SHP77 treated with DMSO at 0.1 percent for 48 hours (cell line): ENCODE results near the gene CARS1.

Experiments
- DNase-seq: peaks from one replicate; lab custom pipeline; 2025; lab: John Stamatoyannopoulos, UW

CARS1 gene

DNA sequence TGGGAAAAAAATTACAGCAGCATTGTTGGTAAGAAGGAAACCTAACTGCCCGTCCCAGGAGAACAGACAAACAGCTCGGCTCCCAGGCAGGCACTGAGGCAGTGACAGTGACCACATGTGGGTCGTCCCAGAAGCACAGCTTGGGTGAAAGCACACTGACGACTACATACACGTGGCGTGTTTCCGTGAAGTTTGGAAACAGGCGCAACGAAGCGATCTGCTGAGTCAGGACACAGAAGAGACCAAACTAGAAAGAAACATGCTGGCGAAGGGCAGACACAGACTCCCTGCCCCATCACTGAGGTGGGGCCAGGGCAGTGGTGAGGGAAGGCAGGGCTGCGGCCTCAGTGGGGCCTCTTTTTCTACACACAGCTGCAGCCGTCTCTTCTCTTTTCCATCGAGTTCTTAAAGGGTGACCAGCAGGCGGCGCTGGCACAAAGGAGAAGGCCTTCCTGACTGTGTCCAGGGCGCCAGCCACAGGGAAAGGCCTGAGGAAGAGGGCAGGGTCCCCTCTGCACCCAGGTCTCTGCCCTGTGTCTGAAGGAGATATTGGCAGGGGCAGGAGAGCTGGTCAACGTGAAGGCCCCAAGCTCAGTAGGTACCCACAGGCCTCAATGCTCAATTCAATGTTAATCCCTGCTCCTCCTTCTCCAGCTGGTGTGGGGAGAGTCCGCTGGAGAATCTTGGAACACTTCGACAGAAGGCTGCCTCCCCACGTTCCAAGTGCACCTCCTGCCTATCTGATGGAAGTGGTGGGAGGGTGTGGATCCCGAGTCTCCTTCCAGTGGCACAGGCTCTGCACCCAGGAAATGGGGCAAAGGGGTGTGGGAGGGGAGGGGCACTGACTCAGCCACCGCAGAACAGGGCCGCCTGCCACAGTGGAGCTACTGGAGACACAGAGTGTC, 19.9 kb downstream of the CARS1 start:
- DNase-seq: no peak

DNA sequence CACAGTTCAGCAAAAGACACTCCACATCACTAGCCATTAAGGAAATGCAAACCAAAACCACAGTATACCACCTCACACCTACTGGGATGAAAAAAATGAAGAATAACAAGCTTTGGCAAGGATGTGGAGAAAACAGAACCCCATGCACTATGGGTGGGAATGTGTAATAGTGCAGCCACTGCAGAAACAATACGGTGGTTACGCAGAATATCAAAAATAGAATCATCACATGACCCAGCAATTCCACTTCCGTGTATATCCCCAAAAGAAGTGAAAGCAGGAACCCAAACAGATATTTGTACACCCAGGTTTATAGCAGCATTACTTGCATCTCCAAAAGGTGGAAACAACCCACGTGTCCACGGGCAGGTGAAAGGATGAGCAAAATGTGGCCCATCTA, 20.8 kb downstream of the CARS1 start:
- DNase-seq: no peak

DNA sequence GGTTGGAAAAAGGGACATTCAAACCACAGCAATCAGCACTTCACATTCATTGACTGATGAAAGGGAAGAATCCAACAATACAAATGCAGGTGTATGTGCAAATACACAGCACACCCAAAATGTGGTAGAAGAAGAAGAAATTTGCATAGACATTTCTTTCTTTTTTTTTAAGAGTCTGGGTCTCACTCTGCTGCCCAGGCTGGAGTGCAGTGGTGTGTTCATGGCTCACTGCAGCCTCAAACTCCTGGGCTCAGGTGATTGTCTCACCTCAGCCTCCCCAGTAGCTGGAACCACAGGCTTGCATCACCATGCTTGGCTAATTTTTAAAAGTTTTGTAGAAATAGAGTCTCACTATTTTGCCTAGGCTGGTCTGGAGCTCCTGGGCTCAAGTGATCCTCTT, 21.9 kb downstream of the CARS1 start:
- no peak for DNase-seq

DNA sequence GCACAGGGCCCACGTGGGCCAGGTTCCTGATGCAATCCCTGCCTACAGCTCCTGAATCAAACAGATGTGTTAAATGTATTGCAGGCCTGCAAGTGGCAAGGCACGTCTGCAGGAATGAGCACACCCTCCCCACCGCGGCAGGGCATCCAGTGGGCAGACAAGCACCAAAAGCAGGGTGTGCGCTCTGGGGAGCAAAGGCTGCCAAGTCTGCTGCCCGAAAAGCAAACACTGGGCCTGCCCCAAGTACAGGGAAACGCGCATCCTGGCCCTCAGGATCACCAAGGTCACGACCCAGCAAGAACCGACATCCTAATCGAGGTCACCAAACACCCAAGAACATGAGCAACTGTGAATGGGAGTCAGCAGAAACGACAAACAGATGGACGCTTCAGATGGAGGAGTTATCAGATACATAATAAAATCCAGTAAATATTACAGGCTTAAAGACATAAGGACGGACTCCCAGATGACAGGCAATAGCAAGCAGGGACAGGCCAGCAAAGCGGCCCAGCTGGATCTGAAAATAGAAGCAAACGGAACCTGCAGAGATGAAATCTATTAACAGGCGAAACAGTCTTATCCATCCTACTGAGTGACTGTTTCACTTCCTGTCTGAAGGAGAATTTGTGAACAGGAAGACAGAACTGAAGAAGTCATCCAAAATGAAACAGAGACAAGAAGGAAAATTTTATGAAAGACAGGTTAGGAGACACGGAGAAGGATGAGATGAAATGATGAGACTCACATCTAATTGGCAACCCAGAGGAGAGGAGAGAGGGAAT, 26.7 kb downstream of the CARS1 start:
- DNase-seq: no peak

DNA sequence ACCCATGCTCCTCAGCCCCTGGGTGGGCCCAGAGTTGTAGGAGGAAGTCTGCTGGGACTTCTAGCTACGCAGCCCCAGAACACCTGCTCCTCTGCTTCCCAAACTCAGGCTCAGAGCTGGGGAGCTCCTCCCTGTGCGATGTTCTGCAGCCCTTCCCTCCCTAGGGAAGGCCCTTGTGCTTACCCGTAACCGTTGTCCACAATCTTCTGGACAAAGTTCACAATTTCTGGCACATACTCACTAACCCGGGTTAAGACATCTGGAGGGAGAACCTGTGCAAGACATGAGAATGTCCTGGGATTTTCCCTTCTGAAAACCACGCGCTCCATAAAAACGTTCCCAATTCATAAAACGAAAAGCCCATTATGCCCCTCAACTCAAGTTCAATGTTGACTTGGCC, 28.4 kb downstream of the CARS1 start:
- DNase-seq: no peak

DNA sequence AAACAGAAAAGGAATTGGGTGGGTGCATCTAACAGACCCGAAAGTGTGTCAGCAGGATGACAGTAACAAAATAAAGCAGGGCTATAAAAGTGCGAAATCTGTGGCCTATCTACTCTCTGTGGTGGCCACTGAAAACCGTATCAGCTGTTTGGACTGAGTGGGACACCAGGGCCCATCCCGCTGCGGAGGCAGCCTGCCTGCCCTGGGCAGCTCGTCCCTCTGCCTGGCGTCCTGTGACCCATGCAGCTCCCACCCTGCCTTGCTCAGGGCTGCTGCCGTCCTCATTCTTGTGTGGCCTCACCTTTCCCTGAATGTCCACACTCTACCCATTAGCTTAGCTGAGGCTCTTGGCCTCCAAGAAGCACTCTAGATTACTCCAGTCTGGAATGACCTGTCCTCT, 30.4 kb downstream of the CARS1 start:
- DNase-seq: no peak

DNA sequence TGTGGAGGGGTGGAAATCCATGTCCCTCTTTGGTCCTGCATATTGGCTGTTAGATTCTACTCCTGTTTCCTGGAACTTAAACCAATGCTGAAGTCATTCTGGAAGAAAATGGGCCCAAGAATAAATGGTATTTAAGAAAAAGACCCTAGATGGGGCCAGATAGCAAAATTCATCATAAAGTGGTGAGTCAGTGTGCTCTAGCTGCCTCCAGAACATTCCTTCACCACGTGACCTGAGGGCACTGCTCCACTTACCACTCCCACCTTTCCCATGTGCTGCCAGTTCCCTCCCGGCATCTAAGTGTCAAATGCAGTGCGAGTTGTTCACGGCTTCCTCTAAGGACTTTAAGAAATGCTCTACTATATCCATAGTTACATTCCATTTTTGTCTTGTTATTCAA, 34.2 kb downstream of the CARS1 start:
- no peak for DNase-seq

DNA sequence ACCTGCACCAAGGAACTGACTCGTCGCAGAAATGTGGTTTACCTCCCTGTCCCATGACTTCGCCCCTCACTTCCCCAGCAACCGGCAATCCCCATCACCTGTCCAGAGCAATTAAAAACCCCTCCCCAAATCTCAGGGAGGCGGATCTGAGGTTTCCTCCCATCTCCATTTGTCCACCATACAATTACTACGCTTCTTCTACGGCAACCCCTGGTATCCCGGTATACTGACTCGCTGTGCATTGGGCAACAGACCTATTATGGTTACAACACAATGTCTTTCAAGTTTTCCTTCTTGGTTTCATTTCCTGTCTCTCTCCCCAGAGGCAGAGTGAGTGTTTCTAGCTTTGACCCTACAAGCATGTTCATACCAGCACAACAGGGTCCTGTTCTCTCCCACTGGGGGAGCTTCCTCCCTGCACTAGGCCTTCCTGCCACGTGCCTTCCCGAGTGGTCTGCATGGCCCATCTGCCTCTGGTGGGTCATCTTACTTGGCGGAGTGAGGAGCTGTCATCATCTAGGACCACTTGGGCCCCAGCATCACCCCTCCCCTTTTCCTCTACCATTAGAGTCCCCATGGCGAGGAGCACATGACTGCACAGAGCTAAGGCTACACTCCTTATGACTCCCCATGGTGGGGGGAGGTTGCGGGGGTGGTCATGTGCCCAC, 34.8 kb downstream of the CARS1 start:
- no peak for DNase-seq

DNA sequence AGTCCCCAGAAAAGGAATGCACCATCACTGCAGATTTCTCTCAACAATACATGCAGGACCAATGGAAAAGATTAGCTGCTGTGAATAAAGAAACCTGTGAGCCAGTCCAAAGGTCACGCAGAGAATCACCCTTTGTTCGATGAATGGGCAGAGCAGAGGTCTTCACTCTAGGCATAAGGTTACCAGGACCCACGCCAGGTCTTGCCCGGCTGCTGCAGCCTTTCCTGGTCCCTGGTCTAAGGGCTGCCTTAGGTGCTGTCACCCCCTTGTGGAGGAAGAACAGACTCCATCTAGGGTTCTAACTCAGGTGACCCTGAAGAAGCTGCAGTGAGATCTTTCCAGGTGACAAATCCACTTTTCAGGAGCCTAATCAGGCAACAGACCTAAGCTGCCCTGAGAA, 36.1 kb downstream of the CARS1 start:
- no peak for DNase-seq

DNA sequence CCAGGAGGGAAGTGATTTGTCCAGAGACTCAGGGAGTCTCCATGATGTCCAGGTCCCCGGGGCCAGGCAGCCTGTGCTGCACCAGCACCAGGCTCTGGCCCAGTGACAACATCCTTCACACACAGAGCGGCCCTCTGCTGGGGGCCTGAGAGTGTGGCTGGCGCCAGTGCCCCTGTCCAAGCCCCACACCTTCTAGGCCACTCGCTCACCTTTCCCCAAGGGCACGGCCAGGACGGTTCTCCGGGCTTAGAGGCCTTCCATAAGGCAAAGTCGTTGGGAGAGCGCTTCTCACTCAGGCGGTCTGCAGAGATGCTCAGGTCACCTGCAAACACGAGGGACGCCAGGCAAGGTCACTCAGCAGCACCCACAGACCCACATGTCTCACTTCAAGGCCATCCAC, 37.2 kb downstream of the CARS1 start:
- no peak for DNase-seq

DNA sequence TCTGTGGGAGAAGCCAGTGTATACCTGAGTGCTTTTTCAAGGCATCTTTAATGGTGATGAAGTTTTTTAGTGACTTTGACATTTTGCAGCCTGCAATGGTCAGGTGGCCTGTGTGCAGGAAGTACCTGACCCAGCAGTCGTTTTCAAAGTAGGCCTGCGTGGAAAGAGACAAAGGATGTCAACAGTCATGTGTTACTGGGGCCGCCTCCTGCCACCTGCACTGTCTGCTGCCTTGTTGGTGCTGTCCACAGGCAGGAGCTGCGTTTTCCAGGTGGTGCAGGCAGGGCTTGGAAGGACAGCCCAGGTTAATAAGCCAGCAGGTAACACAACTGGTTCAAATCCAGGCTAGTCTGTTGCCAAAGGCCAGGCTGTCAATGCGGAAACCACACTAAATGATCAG, 38.6 kb downstream of the CARS1 start:
- DNase-seq: no peak

DNA sequence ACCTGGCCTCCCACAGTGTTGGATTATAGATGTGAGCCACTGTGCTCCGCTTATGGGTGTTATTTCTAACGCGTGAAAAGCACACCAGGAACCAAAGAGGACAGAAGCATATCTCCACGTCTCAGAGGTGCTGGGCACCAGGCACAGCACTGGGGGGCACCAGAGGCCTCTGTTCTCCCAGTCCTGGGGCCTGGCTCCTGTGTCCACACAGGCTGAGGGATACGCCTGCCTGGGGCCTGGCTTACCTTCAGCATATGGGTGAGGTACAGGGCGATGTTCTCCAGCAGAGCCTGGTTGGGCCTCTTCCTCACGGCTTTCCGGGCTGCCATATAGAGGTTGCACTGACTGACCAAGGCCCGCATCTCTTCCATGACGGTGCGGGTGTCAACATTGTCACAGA, 40.4 kb downstream of the CARS1 start:
- DNase-seq: no peak

DNA sequence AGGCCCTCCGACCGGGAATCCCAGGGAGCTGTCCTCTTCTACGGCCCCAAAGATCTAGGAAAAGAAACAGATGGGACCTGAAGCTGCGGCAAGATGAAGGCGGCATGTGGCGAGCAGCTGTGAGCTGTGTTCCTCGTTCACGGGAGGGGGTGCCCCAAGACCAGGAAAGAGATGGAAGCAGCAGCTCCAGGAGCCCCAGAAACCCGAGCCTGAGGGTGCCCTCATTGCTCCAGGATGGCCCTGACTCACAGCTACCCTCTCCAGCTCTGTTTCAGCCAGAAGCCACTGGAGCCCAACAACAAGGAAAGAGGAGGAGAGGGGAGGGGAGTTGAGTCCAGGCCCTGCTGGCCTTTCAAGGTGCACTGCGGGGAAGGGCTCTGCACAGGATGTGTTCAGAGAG, 41.4 kb downstream of the CARS1 start:
- no peak for DNase-seq

DNA sequence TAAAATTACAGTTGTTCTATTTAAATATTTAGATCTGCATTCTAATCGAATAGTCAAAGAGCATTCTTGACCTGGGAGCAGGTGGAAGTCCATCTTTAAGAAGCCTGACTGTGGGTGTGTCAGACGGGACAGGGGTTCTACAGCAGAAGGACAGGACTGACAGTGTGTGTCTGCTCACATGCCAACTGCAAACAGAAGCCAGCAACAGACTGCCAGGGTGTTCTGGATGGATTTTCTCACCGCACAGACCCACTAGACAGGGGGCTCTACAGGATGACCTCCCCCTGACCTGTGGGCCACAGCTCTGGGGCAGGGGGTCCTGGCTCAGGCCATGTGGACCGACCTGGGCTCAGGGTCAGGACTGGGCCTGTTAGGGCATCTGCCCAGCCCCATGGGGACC, 42.3 kb downstream of the CARS1 start:
- DNase-seq: no peak

DNA sequence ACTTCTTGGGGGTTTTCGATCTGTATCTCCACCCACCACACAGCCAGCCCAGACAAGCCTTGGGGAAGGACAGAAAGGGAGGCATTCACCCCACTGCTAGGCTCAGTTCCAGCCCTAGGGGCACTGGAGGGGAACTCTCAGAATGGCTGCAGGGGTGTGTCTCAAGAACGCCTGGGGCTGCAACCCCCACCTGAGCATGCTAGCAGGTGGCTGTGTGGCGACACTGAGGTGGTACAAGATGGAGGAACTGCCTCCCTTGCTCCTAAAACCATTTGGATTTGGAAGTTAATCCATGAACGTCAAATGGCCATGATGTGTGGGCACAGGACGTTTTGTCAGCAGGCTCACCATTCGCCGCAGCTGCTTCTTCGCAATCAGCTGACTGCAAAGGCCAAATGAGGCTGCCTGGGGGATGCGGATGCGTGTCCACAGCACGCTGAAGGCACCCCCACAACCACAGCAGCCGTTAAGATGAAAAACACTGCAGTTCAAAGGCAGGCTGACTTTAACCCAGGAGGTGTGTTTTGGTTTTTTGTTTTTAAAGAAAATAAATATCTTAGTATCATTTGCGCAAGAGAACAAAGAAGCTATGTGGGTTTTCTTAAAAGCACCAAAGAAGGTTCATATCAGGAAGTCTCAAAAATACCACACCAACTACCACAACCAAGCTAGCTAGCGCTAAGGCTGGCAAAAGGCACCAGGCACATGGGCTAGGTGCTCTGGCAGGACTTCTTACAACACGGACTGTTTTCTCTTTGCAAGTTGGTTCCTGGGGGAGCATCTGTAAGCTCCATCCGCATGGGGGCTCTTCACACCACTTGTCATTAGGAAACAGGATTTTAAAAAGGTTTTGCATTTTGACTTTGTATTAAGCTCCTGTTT, 42.9 kb downstream of the CARS1 start:
- DNase-seq: no peak

DNA sequence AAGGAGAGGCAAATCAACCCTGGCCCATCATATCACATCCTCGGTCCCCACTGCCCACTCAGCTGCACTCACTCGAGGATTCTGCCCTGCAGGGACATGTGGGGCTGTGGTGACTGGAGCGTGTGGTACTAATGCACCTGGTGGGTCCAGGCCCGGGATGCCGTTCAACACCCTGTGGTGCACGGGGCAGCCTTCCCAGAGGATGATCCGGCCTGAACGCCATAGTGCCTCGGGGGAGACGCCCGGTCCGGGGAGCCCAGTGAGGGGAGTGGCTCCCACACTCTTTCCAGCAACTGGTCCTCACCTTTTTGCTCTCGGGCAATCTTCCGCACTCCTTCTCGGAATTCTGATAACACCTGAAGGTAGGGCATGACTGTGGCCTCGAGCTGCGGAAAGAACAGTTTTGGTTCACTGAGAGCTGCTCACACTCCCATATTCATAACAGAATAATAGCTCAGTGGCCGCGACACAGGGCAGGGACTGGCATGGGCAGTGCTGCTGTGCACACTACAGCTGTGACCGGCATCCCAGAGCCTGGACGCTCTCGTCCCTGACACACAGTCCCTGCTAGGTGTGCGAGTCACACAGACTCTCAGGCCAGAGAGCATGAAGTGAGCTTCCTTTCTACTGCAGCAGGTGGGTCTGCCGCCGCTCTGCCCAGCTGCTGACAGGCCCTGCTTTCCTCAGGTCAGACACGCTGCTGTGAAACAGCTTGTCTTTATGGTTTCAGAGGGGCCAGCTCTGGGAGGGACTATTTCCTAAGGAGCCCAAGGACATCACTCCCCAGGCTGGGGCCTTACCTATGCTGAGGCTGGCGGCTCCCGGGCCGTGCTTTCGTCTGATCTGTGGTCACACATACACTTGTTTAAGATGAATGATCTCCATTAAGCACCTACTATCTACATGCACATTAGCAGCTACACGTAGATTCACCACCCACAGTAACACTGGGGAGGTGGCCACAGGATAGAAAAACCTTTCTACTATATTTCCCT, 45.0 kb downstream of the CARS1 start:
- no peak for DNase-seq

DNA sequence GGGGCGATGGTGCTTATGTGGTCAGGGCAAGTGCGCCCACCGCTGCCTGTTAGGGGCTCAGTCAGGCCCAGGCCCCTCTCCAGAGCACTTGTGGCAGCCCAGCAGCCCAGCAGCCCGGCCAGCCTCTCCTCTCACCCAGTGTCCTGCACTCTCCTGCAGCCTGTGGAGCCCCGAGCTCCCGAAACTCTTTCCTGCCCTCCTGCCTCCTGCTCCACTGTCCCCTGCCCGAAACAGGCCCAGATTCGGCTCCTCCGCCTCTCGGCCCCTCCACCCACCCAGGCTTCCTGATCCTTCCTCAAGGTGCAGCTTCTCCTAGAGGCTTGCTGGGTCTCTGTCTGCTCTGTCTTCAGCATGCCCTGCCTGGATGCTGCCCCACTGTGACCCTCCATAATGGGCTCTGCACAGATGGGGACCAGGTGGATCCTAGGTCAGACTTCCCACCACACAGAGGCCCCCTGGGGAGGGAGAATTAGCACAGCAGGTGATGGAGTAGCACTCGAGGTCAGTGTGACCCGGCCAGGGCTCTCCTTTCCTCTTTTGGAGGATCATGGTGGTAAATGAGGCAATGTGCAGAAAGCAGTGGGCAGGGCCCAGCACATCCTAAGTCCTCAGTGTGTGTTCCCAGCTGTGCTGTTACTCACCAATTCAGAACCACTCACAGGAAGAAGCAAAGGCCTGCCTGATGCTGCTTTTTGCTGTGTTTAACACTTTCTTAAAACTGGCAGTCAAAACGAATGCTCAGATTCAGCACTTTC, 46.5 kb downstream of the CARS1 start:
- DNase-seq: no peak

DNA sequence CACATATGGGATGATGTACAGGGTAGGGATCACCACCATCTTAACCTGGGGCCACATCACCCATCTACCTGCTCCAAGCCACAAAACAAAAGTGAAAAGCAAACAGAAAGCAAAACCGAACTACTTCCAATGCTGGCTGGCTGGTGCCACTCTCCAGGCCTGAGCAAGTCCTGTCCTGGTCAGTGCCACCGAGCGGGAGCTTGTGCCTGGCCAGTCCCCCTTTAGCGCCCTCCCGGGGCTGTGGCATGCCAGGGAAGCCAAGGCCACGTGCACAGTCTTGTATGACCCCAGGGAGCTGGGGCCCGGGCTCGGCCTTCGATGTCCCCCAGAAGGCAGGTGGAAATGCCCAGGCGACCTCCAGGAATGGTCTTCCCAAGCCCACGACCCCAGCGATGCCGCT, 47.2 kb downstream of the CARS1 start:
- no peak for DNase-seq

DNA sequence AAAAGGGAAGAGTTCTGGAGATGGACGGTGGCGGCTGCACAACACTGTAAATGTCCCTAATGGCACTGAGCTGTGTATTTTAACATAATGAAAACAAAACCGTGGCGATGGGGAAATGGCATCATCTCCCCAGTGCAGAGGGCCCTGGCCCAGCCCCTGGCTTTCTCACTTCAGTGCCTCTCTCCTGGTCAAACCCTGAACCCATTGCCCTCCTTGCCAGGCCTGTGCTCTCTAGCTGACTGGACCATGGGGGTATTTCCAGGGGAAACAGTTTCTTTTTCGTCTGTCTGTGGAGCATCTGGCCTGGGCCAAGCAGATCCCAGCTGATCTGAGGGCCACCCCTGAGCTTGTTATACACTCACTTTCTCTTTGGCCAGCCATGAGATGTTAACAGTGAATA, 47.7 kb downstream of the CARS1 start:
- no peak for DNase-seq
